ENCODE measurements around the gene PHF3. TPM values are rescaled to one million over a fixed set of nuclear protein-coding genes. Genes with fewer than 3 reads are reported as not detected.

Gene PHF3
- total RNA-seq, 3 donors from 2014 or later = 76.0 to 110 (median 90.4) TPM

- H3K27me3 ChIP-seq = no peaks in the 10 kb centered on the region
- intact Hi-C loops (cut with DNase I; ENCODE audit: low total_unique reads) = no loop called here
- no peak for TF ChIP-seq CTCF (IDR thresholded peaks at IDR 0.05)
- TF ChIP-seq POLR2A (IDR thresholded peaks at IDR 0.05) = no peak
- TF ChIP-seq POLR2AphosphoS5 (IDR thresholded peaks at IDR 0.05) = no peak
- DNase-seq (ENCODE audit: low spot score in 2 of 2) = no peak
- H3K36me3 ChIP-seq = no peaks in the 10 kb centered on the region
- no peaks in the 10 kb centered on the region for H3K4me1 ChIP-seq
- no peak overlapping the region for H3K27ac ChIP-seq
- no peaks in the 10 kb centered on the region for H3K9me3 ChIP-seq
- H3K4me3 ChIP-seq = no peak overlapping the region
Measured at GRCh38 chr6:63611560-63611959, 24.0 kb upstream of the PHF3 start.

GRCh38 chr6:63615590-63615989 lies 20.0 kb upstream of the PHF3 start:
- H3K27ac ChIP-seq = no peak overlapping the region
- H3K4me1 ChIP-seq = no peaks in the 10 kb centered on the region
- H3K36me3 ChIP-seq = no peaks in the 10 kb centered on the region
- no peaks in the 10 kb centered on the region for H3K9me3 ChIP-seq
- TF ChIP-seq POLR2AphosphoS5 (IDR thresholded peaks at IDR 0.05) = no peak
- no peak for TF ChIP-seq POLR2A (IDR thresholded peaks at IDR 0.05)
- no peak for TF ChIP-seq CTCF (IDR thresholded peaks at IDR 0.05)
- H3K27me3 ChIP-seq = no peaks in the 10 kb centered on the region
- H3K4me3 ChIP-seq = no peak overlapping the region
- intact Hi-C loops (cut with DNase I; ENCODE audit: low total_unique reads) = no loop called here
- DNase-seq (ENCODE audit: low spot score in 2 of 2) = no peak

- intact Hi-C loops (cut with DNase I; ENCODE audit: low total_unique reads) = no loop called here
- TF ChIP-seq POLR2A (IDR thresholded peaks at IDR 0.05) = no peak
- TF ChIP-seq CTCF (IDR thresholded peaks at IDR 0.05) = no peak
- no peak for DNase-seq (ENCODE audit: low spot score in 2 of 2)
- Histone ChIP-seq H3K4me1 (no peaks in the 10 kb centered on the region), H3K36me3 (no peaks in the 10 kb centered on the region), H3K27me3 (no peaks in the 10 kb centered on the region), H3K4me3 (no peak overlapping the region), H3K9me3 (no peaks in the 10 kb centered on the region), H3K27ac (no peak overlapping the region)
Measured at GRCh38 chr6:63624091-63624490, 11.5 kb upstream of the PHF3 start.

- no peaks in the 10 kb centered on the region for H3K36me3 ChIP-seq
- no peak for DNase-seq (ENCODE audit: low spot score in 2 of 2)
- no peaks in the 10 kb centered on the region for H3K27me3 ChIP-seq
- H3K9me3 ChIP-seq = no peaks in the 10 kb centered on the region
- H3K27ac ChIP-seq = no peak overlapping the region
- intact Hi-C loops (cut with DNase I; ENCODE audit: low total_unique reads) = no loop called here
- H3K4me3 ChIP-seq = no peak overlapping the region
- H3K4me1 ChIP-seq = no peaks in the 10 kb centered on the region
- TF ChIP-seq POLR2A (IDR thresholded peaks at IDR 0.05) = no peak
- TF ChIP-seq CTCF (IDR thresholded peaks at IDR 0.05) = no peak
Measured at GRCh38 chr6:63630466-63630865, 5.1 kb upstream of the PHF3 start.

GRCh38 chr6:63634630-63635029 lies 972 bp upstream of the PHF3 start:
- H3K36me3 ChIP-seq = no peaks in the 10 kb centered on the region
- no peak for DNase-seq (ENCODE audit: low spot score in 2 of 2)
- no peaks in the 10 kb centered on the region for H3K27me3 ChIP-seq
- H3K9me3 ChIP-seq = no peaks in the 10 kb centered on the region
- TF ChIP-seq POLR2A (IDR thresholded peaks at IDR 0.05) (no peak), CTCF (IDR thresholded peaks at IDR 0.05) (no peak), POLR2AphosphoS5 (IDR thresholded peaks at IDR 0.05) (no peak)
- peak overlapping the region in 1 of 3 donors; percentile 91 for H3K4me3 ChIP-seq
- H3K27ac ChIP-seq = peak overlapping the region; percentile 5 to 99
- intact Hi-C loops (cut with DNase I; ENCODE audit: low total_unique reads) = no loop called here
- peaks cover 0 to 3% of the 10 kb centered on the region in 2 donors for H3K4me1 ChIP-seq

Measured in breast epithelium (tissue), 4 donors.